SK-N-SH treated with all-trans-retinoic acid at 6 μM for 48 hours (cell line): ENCODE results near the gene SOAT2.

Experiments
- ISL1 ChIP-seq: fragments of 250-450 bp; sonication (Bioruptor Pico); IDR thresholded peaks from 2 replicates; pipeline ENCODE4 v2.1.2; 2022; ENCODE audit warnings: mild to moderate bottlenecking, moderate library complexity
- ZFP30 ChIP-seq: fragments of 450-650 bp; formaldehyde crosslinking; IDR thresholded peaks from 2 replicates; pipeline ENCODE4 v1.5.0; 2022; ENCODE audit warnings: mild to moderate bottlenecking, moderate library complexity
- ZNF565 ChIP-seq: fragments of 450-650 bp; formaldehyde crosslinking; conservative IDR thresholded peaks from 2 replicates; pipeline ENCODE4 v1.5.0; 2020; ENCODE audit warnings: low read depth, mild to moderate bottlenecking, moderate library complexity
- TF ChIP-seq, protein P1 (sequence below): fragments of 250-450 bp; sonication (Bioruptor Pico); IDR thresholded peaks from 2 replicates; pipeline ENCODE4 v1.8.0; 2020; ENCODE audit warnings: mild to moderate bottlenecking, moderate library complexity, borderline replicate concordance

DNA sequence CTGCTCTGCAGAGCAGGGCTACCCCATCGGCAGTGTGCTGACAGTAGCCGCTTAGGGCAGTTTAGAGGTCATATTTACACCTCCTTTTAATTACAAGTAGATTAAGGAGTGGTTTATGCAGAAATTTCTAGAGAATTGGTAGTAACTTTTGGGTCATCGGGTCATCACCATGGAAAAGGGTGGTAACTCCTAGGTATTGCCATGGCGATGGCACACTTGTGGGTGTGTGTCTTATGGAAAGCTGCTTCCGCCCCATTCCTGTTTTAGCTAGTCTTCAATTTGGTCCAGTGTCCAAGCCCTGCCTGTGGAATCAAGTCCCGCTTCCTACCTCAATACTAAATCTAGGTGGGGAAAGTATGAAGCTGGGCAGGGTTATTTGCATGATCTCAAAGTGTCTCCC lies 47.8 kb downstream of the SOAT2 start:
- TF ChIP-seq ZFP30 (CRISPR knock-in tag) (no peak), ISL1 (CRISPR knock-in tag) (no peak), ZNF565 (CRISPR knock-in tag) (no peak)
- TF ChIP-seq, protein P1, sequence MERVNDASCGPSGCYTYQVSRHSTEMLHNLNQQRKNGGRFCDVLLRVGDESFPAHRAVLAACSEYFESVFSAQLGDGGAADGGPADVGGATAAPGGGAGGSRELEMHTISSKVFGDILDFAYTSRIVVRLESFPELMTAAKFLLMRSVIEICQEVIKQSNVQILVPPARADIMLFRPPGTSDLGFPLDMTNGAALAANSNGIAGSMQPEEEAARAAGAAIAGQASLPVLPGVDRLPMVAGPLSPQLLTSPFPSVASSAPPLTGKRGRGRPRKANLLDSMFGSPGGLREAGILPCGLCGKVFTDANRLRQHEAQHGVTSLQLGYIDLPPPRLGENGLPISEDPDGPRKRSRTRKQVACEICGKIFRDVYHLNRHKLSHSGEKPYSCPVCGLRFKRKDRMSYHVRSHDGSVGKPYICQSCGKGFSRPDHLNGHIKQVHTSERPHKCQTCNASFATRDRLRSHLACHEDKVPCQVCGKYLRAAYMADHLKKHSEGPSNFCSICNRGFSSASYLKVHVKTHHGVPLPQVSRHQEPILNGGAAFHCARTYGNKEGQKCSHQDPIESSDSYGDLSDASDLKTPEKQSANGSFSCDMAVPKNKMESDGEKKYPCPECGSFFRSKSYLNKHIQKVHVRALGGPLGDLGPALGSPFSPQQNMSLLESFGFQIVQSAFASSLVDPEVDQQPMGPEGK (CRISPR knock-in tag), result no peak
